ENCODE measurements around the gene LHFPL5.

LHFPL5 gene

GRCh38 chr6:35774116-35774794 is 30.9 kb upstream of the LHFPL5 start:
- TF ChIP-seq CTCF (IDR thresholded peaks at IDR 0.05; ENCODE audit: low read length, missing control alignments), result no peak
- no peak overlapping the region for H3K4me3 ChIP-seq (replicated peaks; ENCODE audit: low read depth, low read length)
- no peak for DNase-seq (ENCODE audit: low read depth)

- H3K4me3 ChIP-seq (replicated peaks; ENCODE audit: low read depth, low read length), result no peak overlapping the region
- DNase-seq (ENCODE audit: low read depth), result no peak
- no peak for TF ChIP-seq CTCF (IDR thresholded peaks at IDR 0.05; ENCODE audit: low read length, missing control alignments)
These were observed 30.1 kb upstream of the LHFPL5 start for GRCh38 chr6:35775031-35775430.

- DNase-seq (ENCODE audit: low read depth), result peak; percentile 15
- H3K4me3 ChIP-seq (replicated peaks; ENCODE audit: low read depth, low read length), result peak within 1 kb of the TSS; percentile 46
- TF ChIP-seq CTCF (IDR thresholded peaks at IDR 0.05; ENCODE audit: low read length, missing control alignments), result no peak
These were observed 28.6 kb upstream of the LHFPL5 start, which contains the start of gene CLPSL2 for GRCh38 chr6:35776364-35777215. TSS of gene CLPSL2 (plus strand) at chr6:35776598. CDS start at chr6:35776619, 21 bp downstream.

- no peak for DNase-seq (ENCODE audit: low read depth)
- no peak for TF ChIP-seq CTCF (IDR thresholded peaks at IDR 0.05; ENCODE audit: low read length, missing control alignments)
These were observed 27.6 kb upstream of the LHFPL5 start for GRCh38 chr6:35777356-35778102.

GRCh38 chr6:35778437-35778836 is 26.7 kb upstream of the LHFPL5 start:
- DNase-seq (ENCODE audit: low read depth), result no peak
- H3K4me3 ChIP-seq (replicated peaks; ENCODE audit: low read depth, low read length), result no peak overlapping the region
- TF ChIP-seq CTCF (IDR thresholded peaks at IDR 0.05; ENCODE audit: low read length, missing control alignments), result no peak

More at GRCh38 chr6:35777356-35778102, 27.6 kb upstream of the LHFPL5 start:
- no peak overlapping the region for H3K4me3 ChIP-seq (replicated peaks; ENCODE audit: low read depth, low read length)

- no peak for TF ChIP-seq CTCF (IDR thresholded peaks at IDR 0.05; ENCODE audit: low read length, missing control alignments)
- no peak within 1 kb of the TSS for H3K4me3 ChIP-seq (replicated peaks; ENCODE audit: low read depth, low read length)
- DNase-seq (ENCODE audit: low read depth), result no peak
These were observed 24.4 kb upstream of the LHFPL5 start, which contains the start of gene CLPSL1 for GRCh38 chr6:35780719-35781118. TSS of gene CLPSL1 (plus strand) at chr6:35781019. CDS start at chr6:35781111, 92 bp downstream.

Data from fibroblast of pulmonary artery (primary cell).